SK-N-SH (cell line): ENCODE results near the gene PGBD2. TPM values are rescaled to one million over a fixed set of nuclear protein-coding genes. Genes with fewer than 3 reads are reported as not detected.

Experiments
- CTCF ChIA-PET: fragments of 300-600, 350-600 bp; formaldehyde crosslinking; extraction: SDS; loops from one replicate; lab custom pipeline; 2021; lab: Yijun Ruan, JAX
- POLR2A ChIA-PET: fragments of 350-600 bp; sonication (Branson Sonifier 250); formaldehyde crosslinking; extraction: SDS; loops from one replicate; lab custom pipeline; 2020; ENCODE audit warnings: antibody characterized with exemption, inconsistent platforms; lab: Yijun Ruan, JAX
- DNase-seq: peaks from one replicate; pipeline ENCODE4 v3.0.0; 2012
- H2AFZ ChIP-seq: fragments of 200-600 bp; sonication (generic); 2 replicates; pipeline ENCODE4 v1.8.1; 2016; ENCODE audit warnings: antibody characterized with exemption, mild to moderate bottlenecking, low read depth
- H3F3A ChIP-seq: fragments of 200-600 bp; sonication (generic); replicated peaks from 2 replicates; pipeline ENCODE3; 2016; ENCODE audit warnings: antibody characterized with exemption, mild to moderate bottlenecking; ENCODE audit not compliant: insufficient read depth
- H3K27ac ChIP-seq, 2 experiments: fragments of 200-500 bp in 1 of 2; fragments of 200-600 bp in 1 of 2; sonication (Bioruptor generic) in 1 of 2; sonication (generic), shearing (Covaris generic) in 1 of 2; 2 replicates each; pipeline versions ENCODE4 v1.5.1 to v1.6.1; 2014 to 2016; ENCODE audit warnings: low read depth in 2 of 2, inconsistent platforms in 1 of 2, low read length in 1 of 2, mild to moderate bottlenecking in 1 of 2, mixed read lengths in 1 of 2
- H3K27me3 ChIP-seq: fragments of 200-600 bp; sonication (generic), shearing (Covaris generic); 2 replicates; pipeline ENCODE4 v1.6.1; 2016; ENCODE audit warnings: mixed run types; ENCODE audit not compliant: insufficient read depth
- H3K36me3 ChIP-seq, 2 experiments: fragments of 200-500 bp in 1 of 2; fragments of 200-600 bp in 1 of 2; sonication (Bioruptor generic) in 1 of 2; sonication (generic) in 1 of 2; replicated peaks in 1 of 2; 2 replicates each; pipeline versions ENCODE3 to v1.5.1; 2014 to 2016; ENCODE audit warnings: low read length in 1 of 2, mild to moderate bottlenecking in 1 of 2; ENCODE audit not compliant: insufficient read depth in 2 of 2, control insufficient read depth in 1 of 2
- H3K4me1 ChIP-seq, 2 experiments: fragments of 200-500 bp in 1 of 2; fragments of 200-600 bp in 1 of 2; sonication (Bioruptor generic) in 1 of 2; sonication (generic), shearing (Covaris generic) in 1 of 2; 2 replicates each; pipeline versions ENCODE4 v1.5.1 to v1.6.1; 2014 to 2016; ENCODE audit warnings: low read depth in 1 of 2, low read length in 1 of 2, mixed run types in 1 of 2; ENCODE audit not compliant: insufficient read depth in 2 of 2, control insufficient read depth in 1 of 2
- H3K4me2 ChIP-seq: fragments of 200-600 bp; sonication (generic), shearing (Covaris generic); 2 replicates; pipeline ENCODE4 v1.6.1; 2017; ENCODE audit warnings: mixed run types
- H3K4me3 ChIP-seq, 2 experiments: fragments of 200-500 bp in 1 of 2; fragments of 200-600 bp in 1 of 2; sonication (Bioruptor generic) in 1 of 2; sonication (generic), shearing (Covaris generic) in 1 of 2; 2 replicates each; pipeline versions ENCODE4 v1.5.1 to v1.8.1; 2014 to 2016; ENCODE audit warnings: low read depth in 2 of 2, inconsistent platforms in 1 of 2, low read length in 1 of 2, mild to moderate bottlenecking in 1 of 2, mixed read lengths in 1 of 2, moderate library complexity in 1 of 2
- H3K79me2 ChIP-seq: fragments of 200-600 bp; sonication (generic); 2 replicates; pipeline ENCODE4 v1.8.1; 2017; ENCODE audit warnings: mild to moderate bottlenecking; ENCODE audit not compliant: insufficient read depth
- H3K9ac ChIP-seq: fragments of 200-600 bp; sonication (generic); 2 replicates; pipeline ENCODE4 v1.6.1; 2017; ENCODE audit warnings: mixed run types
- H3K9me2 ChIP-seq: fragments of 200-600 bp; sonication (generic); 2 replicates; pipeline ENCODE4 v1.6.1; 2017; ENCODE audit warnings: mixed run types
- H3K9me3 ChIP-seq: fragments of 200-600 bp; sonication (generic); 2 replicates; pipeline ENCODE4 v1.6.1; 2017; ENCODE audit warnings: mixed run types, mild to moderate bottlenecking, moderate library complexity
- H4K20me1 ChIP-seq: fragments of 200-600 bp; sonication (generic); 2 replicates; pipeline ENCODE4 v1.6.1; 2017; ENCODE audit warnings: mild to moderate bottlenecking, mixed run types; ENCODE audit not compliant: insufficient read depth
- CHD2 ChIP-seq: fragments of 150-350 bp; IDR thresholded peaks from 2 replicates; pipeline ENCODE4 v1.6.1; 2018; ENCODE audit warnings: low read length; ENCODE audit not compliant: partially characterized antibody
- ELF1 ChIP-seq: IDR thresholded peaks from 2 replicates; pipeline ENCODE4 v1.4.0; 2012
- EP300 ChIP-seq, 2 experiments: IDR thresholded peaks; 2 replicates each; pipeline versions ENCODE4 v1.4.0 to v1.6.1; 2012; ENCODE audit warnings: borderline replicate concordance in 1 of 2, low read depth in 1 of 2, low read length in 1 of 2
- EZH2phosphoT487 ChIP-seq: fragments of 200-600 bp; sonication (generic); IDR thresholded peaks from 2 replicates; pipeline ENCODE4 v1.6.1; 2017; ENCODE audit warnings: low read depth, mixed run types, mild to moderate bottlenecking, antibody characterized with exemption, moderate library complexity, borderline replicate concordance
- FOSL2 ChIP-seq: IDR thresholded peaks from 2 replicates; pipeline ENCODE4 v1.4.0; 2012; ENCODE audit warnings: low read depth, mild to moderate bottlenecking, moderate library complexity, borderline replicate concordance
- FOXJ3 ChIP-seq: sonication (generic); formaldehyde crosslinking; IDR thresholded peaks from 2 replicates; pipeline ENCODE4 v1.5.1; 2020; ENCODE audit warnings: mild to moderate bottlenecking, missing genetic modification reagents
- GATA2 ChIP-seq: sonication (generic); formaldehyde crosslinking; IDR thresholded peaks from 2 replicates; pipeline ENCODE4 v1.5.0; 2020; ENCODE audit warnings: mild to moderate bottlenecking, missing genetic modification reagents
- MXI1 ChIP-seq: IDR thresholded peaks from 2 replicates; pipeline ENCODE4 v1.6.1; 2012; ENCODE audit warnings: mild to moderate bottlenecking, low read depth, low read length, improper control_type of control experiment
- POLR2AphosphoS5 ChIP-seq: IDR thresholded peaks from 2 replicates; pipeline ENCODE4 v1.6.1; 2012; ENCODE audit warnings: low read depth, low read length
- RCOR1 ChIP-seq: fragments of 150-350 bp; IDR thresholded peaks from 2 replicates; pipeline ENCODE4 v1.6.1; 2017; ENCODE audit warnings: antibody characterized with exemption, low read length
- RFX5 ChIP-seq: IDR thresholded peaks from 2 replicates; pipeline ENCODE4 v1.6.1; 2012; ENCODE audit warnings: mild to moderate bottlenecking, improper control_type of control experiment, low read length
- RXRA ChIP-seq: IDR thresholded peaks from 2 replicates; pipeline ENCODE4 v1.4.0; 2012; ENCODE audit warnings: low read depth, mild to moderate bottlenecking, borderline replicate concordance
- SMC3 ChIP-seq: IDR thresholded peaks from 2 replicates; pipeline ENCODE4 v1.6.1; 2012; ENCODE audit warnings: low read depth, low read length, improper control_type of control experiment
- TAF1 ChIP-seq: IDR thresholded peaks from 2 replicates; pipeline ENCODE4 v1.6.1; 2012; ENCODE audit warnings: low read depth, mild to moderate bottlenecking, low read length, moderate library complexity, borderline replicate concordance
- TCF12 ChIP-seq: IDR thresholded peaks from 2 replicates; pipeline ENCODE4 v1.4.0; 2012
- TEAD4 ChIP-seq: IDR thresholded peaks from 2 replicates; pipeline ENCODE4 v1.4.0; 2012; ENCODE audit warnings: mild to moderate bottlenecking, borderline replicate concordance; ENCODE audit not compliant: insufficient read depth
- YY1 ChIP-seq: IDR thresholded peaks from 2 replicates; pipeline ENCODE4 v1.4.0; 2012; ENCODE audit warnings: low read depth, mild to moderate bottlenecking
- WGBS: methylation state at CpG from one replicate; pipeline ENCODE4 v1.1.6; 2017; ENCODE audit warnings: low lambda C conversion rate; 5-methylcytosine and 5-hydroxymethylcytosine counted together
- polyA plus RNA-seq, 3 experiments: library from polyadenylated mRNA; depleted of rRNA; stranded (reverse); fragments of >200 nt; gene quantifications; 2 replicates each; pipeline ENCODE4 v1.2.3, GENCODE V29; 2012
- TF ChIP-seq, protein P1 (sequence below): IDR thresholded peaks from 2 replicates; pipeline ENCODE4; 2012
- TF ChIP-seq, protein P2 (sequence below): IDR thresholded peaks from 2 replicates; pipeline ENCODE4 v1.4.0; 2012; ENCODE audit warnings: low read depth, borderline replicate concordance
- TF ChIP-seq, protein P3 (sequence below): fragments of 200-600 bp; sonication (generic); IDR thresholded peaks from 2 replicates; pipeline ENCODE4 v1.6.1; 2017; ENCODE audit warnings: antibody characterized with exemption, mild to moderate bottlenecking, moderate library complexity
- TF ChIP-seq, protein P4 (sequence below): IDR thresholded peaks from 2 replicates; pipeline ENCODE4 v1.4.0; 2012; ENCODE audit warnings: low read depth
- TF ChIP-seq, protein P5 (sequence below): fragments of 150-350 bp; IDR thresholded peaks from 2 replicates; pipeline ENCODE4 v1.6.1; 2017; ENCODE audit warnings: antibody characterized with exemption, low read length, low read depth, borderline replicate concordance
- TF ChIP-seq, protein P6 (sequence below): IDR thresholded peaks from 2 replicates; pipeline ENCODE4 v1.4.0; 2012; ENCODE audit warnings: low read depth, borderline replicate concordance
- TF ChIP-seq, protein P7 (sequence below): fragments of 150-350 bp; IDR thresholded peaks from 2 replicates; pipeline ENCODE4 v1.6.1; 2016; ENCODE audit warnings: mild to moderate bottlenecking, low read depth, low read length

The PGBD2 gene
- polyA plus RNA-seq, 1 of the 3 experiments (the other 2 are of a cell fraction) = 6.4 TPM

DNA sequence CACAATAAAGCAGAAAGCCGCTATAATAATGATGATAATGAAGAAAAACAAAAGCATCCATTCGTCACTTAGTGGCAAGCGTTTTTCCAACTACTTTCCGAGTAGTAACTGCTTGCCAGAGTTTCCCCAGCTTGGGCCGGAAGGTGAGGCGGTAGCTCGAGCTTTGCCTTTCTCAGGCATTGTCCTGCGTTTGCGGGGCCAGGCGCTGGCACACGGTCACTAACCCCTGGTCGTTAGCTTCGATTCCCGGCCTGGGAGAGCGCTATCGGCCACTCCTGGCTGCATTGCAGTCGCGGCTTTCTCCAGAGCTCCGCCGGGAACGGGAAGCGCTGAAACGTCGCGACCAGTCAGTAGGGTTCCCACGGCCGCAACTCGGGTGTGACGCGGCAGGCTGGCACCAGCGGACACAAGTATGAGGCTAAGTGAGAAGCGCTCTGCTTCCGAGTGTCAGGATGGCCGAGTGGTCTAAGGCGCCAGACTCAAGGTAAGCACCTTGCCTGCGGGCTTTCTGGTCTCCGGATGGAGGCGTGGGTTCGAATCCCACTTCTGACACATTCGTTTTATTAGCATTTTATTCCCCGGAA lies 32.5 kb upstream of the PGBD2 start:
- Histone ChIP-seq H3K27ac (peak overlapping the region; percentile 93 to 99), H3F3A (peaks cover 38% of the 10 kb centered on the region), H3K4me3 (peak overlapping the region; percentile 77 to 99), H3K9me2 (no peaks in the 10 kb centered on the region), H3K79me2 (no peaks in the 10 kb centered on the region), H3K27me3 (no peaks in the 10 kb centered on the region), H2AFZ (peak overlapping the region; percentile 98), H3K4me1 (peaks cover 0 to 5% of the 10 kb centered on the region in 2 experiments; a peak in 2 of 4 replicates), H4K20me1 (no peaks in the 10 kb centered on the region; the same call in 1 of the 2 replicates), H3K9me3 (no peaks in the 10 kb centered on the region), H3K4me2 (peak overlapping the region; percentile 95), H3K9ac (peak overlapping the region; percentile 97), H3K36me3 (no peaks in the 10 kb centered on the region)
- POLR2A ChIA-PET = interaction anchor here (1.2 to 3.1 kb wide), 4 partner anchors 10 to 47 kb away, joined by 3 to 18 read pairs (median 7); partner anchors contain the start of genes SH3BP5L, ZNF672 and ZNF692
- WGBS = 1% methylated on average over 27 of the region's 41 CpGs
- CTCF ChIA-PET = interaction anchor here (0.8 to 4.3 kb wide), 6 partner anchors 9 to 53 kb away, joined by 3 to 19 read pairs (median 5); partner anchors contain the start of genes PGBD2 and ZNF692
- peak; percentile 84 for DNase-seq
- TF ChIP-seq EZH2phosphoT487 (no peak), FOXJ3 (CRISPR knock-in tag) (peak; percentile 5; the same call in 1 of the 2 replicates), GATA2 (0 out of 2 replicates have a peak, but pooled peaks have one; percentile 30), MXI1 (peak; percentile 39), RCOR1 (peak; percentile 39; the same call in 1 of the 2 replicates), TEAD4 (peak; percentile 93), RXRA (no peak; the same call in 1 of the 2 replicates), TAF1 (0 out of 2 replicates have a peak, but pooled peaks have one; percentile 40), YY1 (peak; percentile 48; the same call in 1 of the 2 replicates), SMC3 (peak; percentile 14; the same call in 1 of the 2 replicates), RFX5 (no peak), EP300 (IDR thresholded peaks at IDR 0.05; ENCODE audit: borderline replicate concordance in 1 of 2, low read depth in 1 of 2, low read length in 1 of 2) (peak in 1 of 2 experiments; percentile 50; a peak in 2 of 4 replicates), TCF12 (no peak), CHD2 (peak; percentile 85), POLR2AphosphoS5 (no peak), ELF1 (peak; percentile 46; the same call in 1 of the 2 replicates), FOSL2 (peak; percentile 60)
- TF ChIP-seq, protein P1, sequence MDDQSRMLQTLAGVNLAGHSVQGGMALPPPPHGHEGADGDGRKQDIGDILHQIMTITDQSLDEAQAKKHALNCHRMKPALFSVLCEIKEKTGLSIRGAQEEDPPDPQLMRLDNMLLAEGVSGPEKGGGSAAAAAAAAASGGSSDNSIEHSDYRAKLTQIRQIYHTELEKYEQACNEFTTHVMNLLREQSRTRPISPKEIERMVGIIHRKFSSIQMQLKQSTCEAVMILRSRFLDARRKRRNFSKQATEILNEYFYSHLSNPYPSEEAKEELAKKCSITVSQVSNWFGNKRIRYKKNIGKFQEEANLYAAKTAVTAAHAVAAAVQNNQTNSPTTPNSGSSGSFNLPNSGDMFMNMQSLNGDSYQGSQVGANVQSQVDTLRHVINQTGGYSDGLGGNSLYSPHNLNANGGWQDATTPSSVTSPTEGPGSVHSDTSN = no peak
- TF ChIP-seq, protein P2, sequence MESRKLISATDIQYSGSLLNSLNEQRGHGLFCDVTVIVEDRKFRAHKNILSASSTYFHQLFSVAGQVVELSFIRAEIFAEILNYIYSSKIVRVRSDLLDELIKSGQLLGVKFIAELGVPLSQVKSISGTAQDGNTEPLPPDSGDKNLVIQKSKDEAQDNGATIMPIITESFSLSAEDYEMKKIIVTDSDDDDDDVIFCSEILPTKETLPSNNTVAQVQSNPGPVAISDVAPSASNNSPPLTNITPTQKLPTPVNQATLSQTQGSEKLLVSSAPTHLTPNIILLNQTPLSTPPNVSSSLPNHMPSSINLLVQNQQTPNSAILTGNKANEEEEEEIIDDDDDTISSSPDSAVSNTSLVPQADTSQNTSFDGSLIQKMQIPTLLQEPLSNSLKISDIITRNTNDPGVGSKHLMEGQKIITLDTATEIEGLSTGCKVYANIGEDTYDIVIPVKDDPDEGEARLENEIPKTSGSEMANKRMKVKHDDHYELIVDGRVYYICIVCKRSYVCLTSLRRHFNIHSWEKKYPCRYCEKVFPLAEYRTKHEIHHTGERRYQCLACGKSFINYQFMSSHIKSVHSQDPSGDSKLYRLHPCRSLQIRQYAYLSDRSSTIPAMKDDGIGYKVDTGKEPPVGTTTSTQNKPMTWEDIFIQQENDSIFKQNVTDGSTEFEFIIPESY = peak; percentile 48; the same call in 1 of the 2 replicates
- TF ChIP-seq, protein P3, sequence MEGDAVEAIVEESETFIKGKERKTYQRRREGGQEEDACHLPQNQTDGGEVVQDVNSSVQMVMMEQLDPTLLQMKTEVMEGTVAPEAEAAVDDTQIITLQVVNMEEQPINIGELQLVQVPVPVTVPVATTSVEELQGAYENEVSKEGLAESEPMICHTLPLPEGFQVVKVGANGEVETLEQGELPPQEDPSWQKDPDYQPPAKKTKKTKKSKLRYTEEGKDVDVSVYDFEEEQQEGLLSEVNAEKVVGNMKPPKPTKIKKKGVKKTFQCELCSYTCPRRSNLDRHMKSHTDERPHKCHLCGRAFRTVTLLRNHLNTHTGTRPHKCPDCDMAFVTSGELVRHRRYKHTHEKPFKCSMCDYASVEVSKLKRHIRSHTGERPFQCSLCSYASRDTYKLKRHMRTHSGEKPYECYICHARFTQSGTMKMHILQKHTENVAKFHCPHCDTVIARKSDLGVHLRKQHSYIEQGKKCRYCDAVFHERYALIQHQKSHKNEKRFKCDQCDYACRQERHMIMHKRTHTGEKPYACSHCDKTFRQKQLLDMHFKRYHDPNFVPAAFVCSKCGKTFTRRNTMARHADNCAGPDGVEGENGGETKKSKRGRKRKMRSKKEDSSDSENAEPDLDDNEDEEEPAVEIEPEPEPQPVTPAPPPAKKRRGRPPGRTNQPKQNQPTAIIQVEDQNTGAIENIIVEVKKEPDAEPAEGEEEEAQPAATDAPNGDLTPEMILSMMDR = no peak
- TF ChIP-seq, protein P4, sequence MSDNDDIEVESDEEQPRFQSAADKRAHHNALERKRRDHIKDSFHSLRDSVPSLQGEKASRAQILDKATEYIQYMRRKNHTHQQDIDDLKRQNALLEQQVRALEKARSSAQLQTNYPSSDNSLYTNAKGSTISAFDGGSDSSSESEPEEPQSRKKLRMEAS = peak; percentile 58; the same call in 1 of the 2 replicates
- TF ChIP-seq, protein P5, sequence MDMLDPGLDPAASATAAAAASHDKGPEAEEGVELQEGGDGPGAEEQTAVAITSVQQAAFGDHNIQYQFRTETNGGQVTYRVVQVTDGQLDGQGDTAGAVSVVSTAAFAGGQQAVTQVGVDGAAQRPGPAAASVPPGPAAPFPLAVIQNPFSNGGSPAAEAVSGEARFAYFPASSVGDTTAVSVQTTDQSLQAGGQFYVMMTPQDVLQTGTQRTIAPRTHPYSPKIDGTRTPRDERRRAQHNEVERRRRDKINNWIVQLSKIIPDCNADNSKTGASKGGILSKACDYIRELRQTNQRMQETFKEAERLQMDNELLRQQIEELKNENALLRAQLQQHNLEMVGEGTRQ = no peak; the same call in 1 of the 2 replicates
- TF ChIP-seq, protein P6, sequence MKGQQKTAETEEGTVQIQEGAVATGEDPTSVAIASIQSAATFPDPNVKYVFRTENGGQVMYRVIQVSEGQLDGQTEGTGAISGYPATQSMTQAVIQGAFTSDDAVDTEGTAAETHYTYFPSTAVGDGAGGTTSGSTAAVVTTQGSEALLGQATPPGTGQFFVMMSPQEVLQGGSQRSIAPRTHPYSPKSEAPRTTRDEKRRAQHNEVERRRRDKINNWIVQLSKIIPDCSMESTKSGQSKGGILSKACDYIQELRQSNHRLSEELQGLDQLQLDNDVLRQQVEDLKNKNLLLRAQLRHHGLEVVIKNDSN = no peak; the same call in 1 of the 2 replicates
- TF ChIP-seq, protein P7, sequence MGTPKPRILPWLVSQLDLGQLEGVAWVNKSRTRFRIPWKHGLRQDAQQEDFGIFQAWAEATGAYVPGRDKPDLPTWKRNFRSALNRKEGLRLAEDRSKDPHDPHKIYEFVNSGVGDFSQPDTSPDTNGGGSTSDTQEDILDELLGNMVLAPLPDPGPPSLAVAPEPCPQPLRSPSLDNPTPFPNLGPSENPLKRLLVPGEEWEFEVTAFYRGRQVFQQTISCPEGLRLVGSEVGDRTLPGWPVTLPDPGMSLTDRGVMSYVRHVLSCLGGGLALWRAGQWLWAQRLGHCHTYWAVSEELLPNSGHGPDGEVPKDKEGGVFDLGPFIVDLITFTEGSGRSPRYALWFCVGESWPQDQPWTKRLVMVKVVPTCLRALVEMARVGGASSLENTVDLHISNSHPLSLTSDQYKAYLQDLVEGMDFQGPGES = no peak
